PC-9 (cell line): ENCODE measurements around the gene BRIP1. TPM values are rescaled to one million over a fixed set of nuclear protein-coding genes. Genes with fewer than 3 reads are reported as not detected.
A peak's percentile ranks its signal among the peaks of the same experiment; 100 is the strongest.
"Not testable (repeated sequence)": the region's sequence is repeated elsewhere in the genome, so short reads cannot be mapped to it uniquely, and the experiment has no call there.

Experiments
- BruUV-seq: library from RNA; stranded (reverse); fragments of 400-500 nt; replicated peaks from 2 replicates; lab custom pipeline; 2021; lab: Mats Ljungman, UMichigan
- CTCF ChIA-PET: fragments of 300-600 bp; sonication (Branson Sonifier 250); formaldehyde crosslinking; loops from one replicate; lab custom pipeline; 2022; ENCODE audit warnings: antibody characterized with exemption; lab: Charles Lee
- POLR2A ChIA-PET: fragments of 300-600 bp; sonication (Branson Sonifier 250); formaldehyde crosslinking; loops from one replicate; lab custom pipeline; 2022; ENCODE audit warnings: antibody characterized with exemption; ENCODE audit not compliant: unreplicated experiment; lab: Charles Lee
- DNase-seq, 2 experiments: peaks; one replicate each; pipeline versions ENCODE4 v3.0.0 to v3.0.0-alpha.2; 2015 to 2022; ENCODE audit warnings: mixed read lengths in 1 of 2
- H2AFZ ChIP-seq: fragments of 200-600 bp; sonication (generic); 2 replicates; pipeline ENCODE4 v1.8.1; 2017; ENCODE audit warnings: antibody characterized with exemption
- H3F3A ChIP-seq: fragments of 200-600 bp; sonication (generic); 2 replicates; pipeline ENCODE4 v1.8.1; 2017; ENCODE audit warnings: antibody characterized with exemption, mild to moderate bottlenecking, low read depth; ENCODE audit not compliant: insufficient read depth
- H3K27ac ChIP-seq: fragments of 200-600 bp; sonication (generic); 2 replicates; pipeline ENCODE4 v1.6.1; 2016; ENCODE audit warnings: mixed run types
- H3K27me3 ChIP-seq: fragments of 200-600 bp; sonication (generic); 2 replicates; pipeline ENCODE4 v1.6.1; 2016; ENCODE audit warnings: low read depth, mixed run types; ENCODE audit not compliant: insufficient read depth
- H3K36me3 ChIP-seq: fragments of 200-600 bp; sonication (generic); 2 replicates; pipeline ENCODE4 v1.6.1; 2016; ENCODE audit warnings: low read depth, mixed run types
- H3K4me1 ChIP-seq: fragments of 200-600 bp; sonication (generic); replicated peaks from 2 replicates; pipeline ENCODE4 v1.6.1; 2016; ENCODE audit warnings: mixed run types; ENCODE audit not compliant: insufficient read depth
- H3K4me2 ChIP-seq: fragments of 200-600 bp; sonication (generic); 2 replicates; pipeline ENCODE4 v1.6.1; 2017; ENCODE audit warnings: mixed run types
- H3K4me3 ChIP-seq: fragments of 200-600 bp; sonication (generic); 2 replicates; pipeline ENCODE4 v1.6.1; 2016; ENCODE audit warnings: mixed run types
- H3K79me2 ChIP-seq: fragments of 200-600 bp; sonication (generic); 2 replicates; pipeline ENCODE4 v1.6.1; 2017; ENCODE audit warnings: low read depth, mixed run types
- H3K9me2 ChIP-seq: fragments of 200-600 bp; sonication (generic); 2 replicates; pipeline ENCODE4 v1.8.1; 2017; ENCODE audit warnings: mild to moderate bottlenecking; ENCODE audit not compliant: insufficient read depth
- H3K9me3 ChIP-seq: fragments of 200-600 bp; sonication (generic); 2 replicates; pipeline ENCODE4 v1.8.1; 2016; ENCODE audit warnings: low read depth; ENCODE audit not compliant: insufficient read depth
- H4K20me1 ChIP-seq: fragments of 200-600 bp; sonication (generic); 2 replicates; pipeline ENCODE4 v1.8.1; 2017; ENCODE audit not compliant: insufficient read depth
- CTCF ChIP-seq: fragments of 200-600 bp; sonication (generic); conservative IDR thresholded peaks from 2 replicates; pipeline ENCODE4 v1.6.1; 2017; ENCODE audit warnings: mixed run types, antibody characterized with exemption, mild to moderate bottlenecking, moderate library complexity
- EZH2 ChIP-seq: fragments of 200-600 bp; sonication (generic); IDR thresholded peaks from 2 replicates; pipeline ENCODE4 v1.8.0; 2017; ENCODE audit warnings: antibody characterized with exemption, low read depth
- intact Hi-C: fragments of 100-400 bp; cut with micrococcal nuclease; formaldehyde crosslinking; loops from one replicate; pipeline ENCODE4 v1.10.0; 2022; ENCODE audit not compliant: unreplicated experiment
- total RNA-seq: library from RNA; stranded (reverse); gene quantifications from 2 replicates; pipeline ENCODE4 v1.2.3, GENCODE V29; 2021

The BRIP1 gene
- total RNA-seq, 1 experiment from 2014 or later, result 16.0 TPM

- POLR2A ChIA-PET, result not testable (repeated sequence)
These were observed 190.1 kb downstream of the BRIP1 start for GRCh38 chr17:61673019-61673897.

GRCh38 chr17:61672140-61672539, 191.2 kb downstream of the BRIP1 start:
- H3K4me2 ChIP-seq, result no peak overlapping the region
- H3K27me3 ChIP-seq, result no peaks in the 10 kb centered on the region
- intact Hi-C loops, result no loop called here
- ChIA-PET POLR2A (no interaction called here), CTCF (no interaction called here)
- no peaks in the 10 kb centered on the region for H3K4me1 ChIP-seq
- TF ChIP-seq CTCF, result no peak
- TF ChIP-seq EZH2, result no peak
- no peaks in the 10 kb centered on the region for H4K20me1 ChIP-seq
- no peak overlapping the region for H3K27ac ChIP-seq
- no TSS peak for BruUV-seq
- no peak overlapping the region for H2AFZ ChIP-seq
- no peaks in the 10 kb centered on the region for H3K9me2 ChIP-seq
- no peaks in the 10 kb centered on the region for H3F3A ChIP-seq
- no peaks in the 10 kb centered on the region for H3K36me3 ChIP-seq
- H3K4me3 ChIP-seq, result no peak overlapping the region
- H3K9me3 ChIP-seq, result no peaks in the 10 kb centered on the region
- no peak for DNase-seq
- H3K79me2 ChIP-seq, result no peaks in the 10 kb centered on the region

More at GRCh38 chr17:61673019-61673897, 190.1 kb downstream of the BRIP1 start:
- CTCF ChIA-PET, H3K79me2 ChIP-seq, H3K36me3 ChIP-seq, BruUV-seq, intact Hi-C loops, H3K27ac ChIP-seq, H2AFZ ChIP-seq, H3K4me2 ChIP-seq, H3K4me1 ChIP-seq, H3K9me2 ChIP-seq, H4K20me1 ChIP-seq, H3K27me3 ChIP-seq, H3F3A ChIP-seq, H3K9me3 ChIP-seq, H3K4me3 ChIP-seq: not testable (repeated sequence)
- peak in 1 of 2 experiments; percentile 3 for DNase-seq

GRCh38 chr17:61670691-61671090, 192.6 kb downstream of the BRIP1 start:
- Histone ChIP-seq H3K4me3 (no peak overlapping the region), H3K27ac (no peak overlapping the region), H2AFZ (no peak overlapping the region), H3K9me3 (no peaks in the 10 kb centered on the region), H3K4me2 (no peak overlapping the region), H3K27me3 (no peaks in the 10 kb centered on the region), H3F3A (no peaks in the 10 kb centered on the region), H3K9me2 (no peaks in the 10 kb centered on the region), H4K20me1 (no peaks in the 10 kb centered on the region), H3K79me2 (no peaks in the 10 kb centered on the region), H3K4me1 (no peaks in the 10 kb centered on the region), H3K36me3 (no peaks in the 10 kb centered on the region)
- no peak for DNase-seq
- intact Hi-C loops, result no loop called here
- POLR2A ChIA-PET, result interaction anchor here (0.5 kb wide), 1 partner anchor 102 kb away, joined by 4 read pairs; no protein-coding TSS in a partner anchor
- TF ChIP-seq CTCF (no peak), EZH2 (no peak)
- BruUV-seq, result no TSS peak
- CTCF ChIA-PET, result no interaction called here
